WERI-Rb-1 (cell line): ENCODE results near the gene SLC6A18.
"Not testable (repeated sequence)": the region's sequence is repeated elsewhere in the genome, so short reads cannot be mapped to it uniquely, and the experiment has no call there.

Experiments used
- DNase-seq: peaks from one replicate; pipeline ENCODE4 v3.0.0-alpha.2; 2020
- H3K27ac ChIP-seq: fragments of 250-450 bp; sonication (Bioruptor Pico); 2 replicates; pipeline ENCODE4 v1.5.1; 2020; ENCODE audit warnings: mild to moderate bottlenecking, moderate library complexity
- H3K27me3 ChIP-seq: fragments of 250-450 bp; sonication (Bioruptor Pico); 2 replicates; pipeline ENCODE4 v1.5.1; 2021; ENCODE audit warnings: mild to moderate bottlenecking, low read depth, moderate library complexity; ENCODE audit not compliant: insufficient read depth, severe bottlenecking
- H3K36me3 ChIP-seq: fragments of 250-450 bp; sonication (Bioruptor Pico); 2 replicates; pipeline ENCODE4 v1.5.1; 2020; ENCODE audit warnings: mild to moderate bottlenecking, moderate library complexity
- H3K4me3 ChIP-seq: 2 replicates; pipeline ENCODE4 v1.5.1; 2011; ENCODE audit warnings: low read depth, mild to moderate bottlenecking, control low read depth, low read length
- H3K9me3 ChIP-seq: fragments of 250-450 bp; sonication (Bioruptor Pico); 2 replicates; pipeline ENCODE4 v1.5.1; 2021; ENCODE audit warnings: mild to moderate bottlenecking, moderate library complexity; ENCODE audit not compliant: severe bottlenecking
- TF ChIP-seq, protein P1 (sequence below): IDR thresholded peaks from 2 replicates; pipeline ENCODE4 v1.5.1; 2011; ENCODE audit warnings: low read depth, mild to moderate bottlenecking, control low read depth, inconsistent platforms, low read length

The SLC6A18 gene

GRCh38 chr5:1282131-1282992, 57.2 kb downstream of the SLC6A18 start:
- no peak for DNase-seq
- H3K36me3 ChIP-seq: no peaks in the 10 kb centered on the region
- no peak overlapping the region for H3K4me3 ChIP-seq
- H3K9me3 ChIP-seq: no peaks in the 10 kb centered on the region
- TF ChIP-seq, protein P1, sequence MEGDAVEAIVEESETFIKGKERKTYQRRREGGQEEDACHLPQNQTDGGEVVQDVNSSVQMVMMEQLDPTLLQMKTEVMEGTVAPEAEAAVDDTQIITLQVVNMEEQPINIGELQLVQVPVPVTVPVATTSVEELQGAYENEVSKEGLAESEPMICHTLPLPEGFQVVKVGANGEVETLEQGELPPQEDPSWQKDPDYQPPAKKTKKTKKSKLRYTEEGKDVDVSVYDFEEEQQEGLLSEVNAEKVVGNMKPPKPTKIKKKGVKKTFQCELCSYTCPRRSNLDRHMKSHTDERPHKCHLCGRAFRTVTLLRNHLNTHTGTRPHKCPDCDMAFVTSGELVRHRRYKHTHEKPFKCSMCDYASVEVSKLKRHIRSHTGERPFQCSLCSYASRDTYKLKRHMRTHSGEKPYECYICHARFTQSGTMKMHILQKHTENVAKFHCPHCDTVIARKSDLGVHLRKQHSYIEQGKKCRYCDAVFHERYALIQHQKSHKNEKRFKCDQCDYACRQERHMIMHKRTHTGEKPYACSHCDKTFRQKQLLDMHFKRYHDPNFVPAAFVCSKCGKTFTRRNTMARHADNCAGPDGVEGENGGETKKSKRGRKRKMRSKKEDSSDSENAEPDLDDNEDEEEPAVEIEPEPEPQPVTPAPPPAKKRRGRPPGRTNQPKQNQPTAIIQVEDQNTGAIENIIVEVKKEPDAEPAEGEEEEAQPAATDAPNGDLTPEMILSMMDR: no peak
- H3K27me3 ChIP-seq: no peaks in the 10 kb centered on the region
- no peak overlapping the region for H3K27ac ChIP-seq

GRCh38 chr5:1282993-1283728, 58.0 kb downstream of the SLC6A18 start:
- not testable (repeated sequence) for H3K36me3 ChIP-seq

GRCh38 chr5:1283729-1284041, 58.5 kb downstream of the SLC6A18 start:
- not testable (repeated sequence) for H3K9me3 ChIP-seq, H3K27ac ChIP-seq, H3K4me3 ChIP-seq, H3K27me3 ChIP-seq, DNase-seq, H3K36me3 ChIP-seq

More at GRCh38 chr5:1282993-1283728, 58.0 kb downstream of the SLC6A18 start:
- not testable (repeated sequence) for DNase-seq, H3K4me3 ChIP-seq, H3K27ac ChIP-seq, H3K27me3 ChIP-seq, H3K9me3 ChIP-seq

DNA sequence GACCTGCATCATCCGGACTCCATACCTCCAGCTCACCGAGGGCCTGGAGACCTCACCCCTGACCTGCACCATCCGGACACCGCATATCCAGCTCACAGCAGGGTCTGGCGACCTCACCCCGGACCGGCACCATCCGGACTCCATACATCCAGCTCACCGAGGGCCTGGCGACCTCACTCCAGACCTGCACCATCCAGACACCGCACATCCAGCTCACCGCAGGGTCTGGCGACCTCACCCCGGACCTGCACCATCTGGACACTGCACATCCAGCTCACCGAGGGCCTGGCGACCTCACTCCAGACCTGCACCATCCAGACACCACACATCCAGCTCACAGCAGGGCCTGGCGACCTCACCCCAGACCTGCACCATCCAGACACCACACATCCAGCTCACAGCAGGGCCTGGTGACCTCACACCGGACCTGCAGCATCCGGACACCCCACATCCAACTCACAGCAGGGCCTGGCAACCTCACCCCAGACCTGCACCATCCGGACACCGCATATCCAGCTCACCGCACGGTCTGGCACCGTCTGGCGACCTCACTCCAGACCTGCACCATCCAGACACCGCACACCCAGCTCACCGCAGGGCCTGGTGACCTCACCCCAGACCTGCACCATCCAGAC, 59.3 kb downstream of the SLC6A18 start:
- H3K4me3 ChIP-seq, DNase-seq, H3K27ac ChIP-seq, H3K9me3 ChIP-seq, H3K27me3 ChIP-seq, H3K36me3 ChIP-seq: not testable (repeated sequence)

GRCh38 chr5:1285141-1285540, 60.0 kb downstream of the SLC6A18 start:
- H3K36me3 ChIP-seq: no peaks in the 10 kb centered on the region
- TF ChIP-seq, protein P1: no peak
- no peak overlapping the region for H3K27ac ChIP-seq
- H3K27me3 ChIP-seq: no peaks in the 10 kb centered on the region
- no peaks in the 10 kb centered on the region for H3K9me3 ChIP-seq
- H3K4me3 ChIP-seq: no peak overlapping the region
- no peak for DNase-seq

DNA sequence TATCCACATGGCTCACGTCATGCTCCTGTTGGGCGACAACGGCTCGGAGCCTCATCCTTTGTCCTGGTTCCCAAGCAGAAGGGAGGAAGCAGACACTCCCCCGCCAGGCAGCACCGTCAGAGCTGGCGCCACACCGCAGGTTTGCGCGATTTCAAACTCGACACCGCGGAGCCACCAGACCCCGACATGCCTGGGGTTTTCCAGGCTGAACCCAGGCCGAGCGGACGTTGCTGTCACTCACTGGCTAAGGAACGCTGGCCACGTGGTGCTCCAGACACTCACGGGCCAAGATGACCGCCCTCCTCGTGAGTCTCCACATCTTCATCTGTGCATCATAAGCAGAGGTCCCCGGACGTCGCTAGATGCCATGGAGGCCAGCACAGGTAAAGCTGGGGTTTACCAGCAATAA, 60.7 kb downstream of the SLC6A18 start:
- no peaks in the 10 kb centered on the region for H3K27me3 ChIP-seq
- no peak for DNase-seq
- no peak overlapping the region for H3K4me3 ChIP-seq
- H3K9me3 ChIP-seq: no peaks in the 10 kb centered on the region
- H3K27ac ChIP-seq: no peak overlapping the region
- TF ChIP-seq, protein P1: no peak
- no peaks in the 10 kb centered on the region for H3K36me3 ChIP-seq
